Fibroblast of lung (primary cell): Measurements from ENCODE around the gene PNKP. TPM values are rescaled to one million over a fixed set of nuclear protein-coding genes. Genes with fewer than 3 reads are reported as not detected.

Experiments used
- DNase-seq, 2 donors: peaks; one replicate each; pipeline versions ENCODE4 v3.0.0 to v3.0.0-alpha.2; 2010; ENCODE audit warnings: low read depth in 2 of 2
- H2AFZ ChIP-seq: 2 replicates; pipeline ENCODE4 v1.5.1; 2012; ENCODE audit warnings: low read length, control low read depth, inconsistent platforms
- H3K27ac ChIP-seq: 2 replicates; pipeline ENCODE4 v1.5.1; 2011; ENCODE audit warnings: low read length, control low read depth; ENCODE audit not compliant: insufficient read depth
- H3K27me3 ChIP-seq: 2 replicates; pipeline ENCODE4 v1.5.1; 2011; ENCODE audit warnings: mild to moderate bottlenecking, low read length; ENCODE audit not compliant: control insufficient read depth, insufficient read depth
- H3K36me3 ChIP-seq: 2 replicates; pipeline ENCODE4 v1.5.1; 2011; ENCODE audit warnings: low read length; ENCODE audit not compliant: control insufficient read depth, insufficient read depth
- H3K4me1 ChIP-seq: 2 replicates; pipeline ENCODE4 v1.5.1; 2011; ENCODE audit warnings: low read length; ENCODE audit not compliant: control insufficient read depth, insufficient read depth; ENCODE audit errors: extremely low read depth
- H3K4me2 ChIP-seq: 2 replicates; pipeline ENCODE4 v1.5.1; 2011; ENCODE audit warnings: low read length, control low read depth; ENCODE audit not compliant: insufficient read depth; ENCODE audit errors: extremely low read depth
- H3K4me3 ChIP-seq, 4 experiments: fragments of 200-600 bp in 1 of 4; sonication (generic) in 1 of 4; replicated peaks in 1 of 4; 2 replicates each; pipeline ENCODE4 v1.5.1; 2011 to 2016; ENCODE audit warnings: low read length in 4 of 4, low read depth in 3 of 4, mild to moderate bottlenecking in 3 of 4, control low read depth in 2 of 4, inconsistent platforms in 1 of 4, mixed read lengths in 1 of 4; ENCODE audit not compliant: insufficient read depth in 1 of 4; ENCODE audit errors: control extremely low read depth in 1 of 4
- H3K79me2 ChIP-seq: 2 replicates; pipeline ENCODE4 v1.5.1; 2012; ENCODE audit warnings: mild to moderate bottlenecking, low read length, inconsistent platforms; ENCODE audit not compliant: control insufficient read depth, insufficient read depth
- H3K9ac ChIP-seq: 2 replicates; pipeline ENCODE4 v1.5.1; 2011; ENCODE audit warnings: mild to moderate bottlenecking, low read length, control low read depth; ENCODE audit not compliant: insufficient read depth
- H3K9me3 ChIP-seq: 2 replicates; pipeline ENCODE4 v1.5.1; 2012; ENCODE audit warnings: low read depth, low read length; ENCODE audit not compliant: control insufficient read depth, insufficient read depth
- H4K20me1 ChIP-seq: 2 replicates; pipeline ENCODE4 v1.5.1; 2011; ENCODE audit warnings: low read length; ENCODE audit not compliant: control insufficient read depth, insufficient read depth; ENCODE audit errors: extremely low read depth
- EZH2 ChIP-seq: IDR thresholded peaks from 2 replicates; pipeline ENCODE4 v1.5.1; 2012; ENCODE audit warnings: low read length, control low read depth, mild to moderate bottlenecking; ENCODE audit errors: missing control alignments
- polyA plus RNA-seq, 2 donors: library from polyadenylated mRNA; depleted of rRNA in 1 of 2; stranded (reverse) in 1 of 2; unstranded in 1 of 2; fragments of >200 nt; gene quantifications; 2 replicates each; pipeline ENCODE4 v1.2.1, GENCODE V29; 2011 to 2012; ENCODE audit warnings: missing spikeins in 1 of 2
- total RNA-seq: library from RNA; depleted of rRNA; stranded (reverse); fragments of >200 nt; gene quantifications from 2 replicates; pipeline ENCODE4 v1.2.1, GENCODE V29; 2014
- TF ChIP-seq, protein P1 (sequence below), 2 donors: IDR thresholded peaks in 1 of 2; conservative IDR thresholded peaks in 1 of 2; 1 replicate in 1 of 2; 2 replicates in 1 of 2; pipeline ENCODE4 v1.5.1; 2011 to 2012; ENCODE audit warnings: low read length in 2 of 2, control low read depth in 1 of 2, inconsistent platforms in 1 of 2, low read depth in 1 of 2, mild to moderate bottlenecking in 1 of 2

Gene PNKP
- total and polyA plus RNA-seq, 2 donors (not counting 1 experiment from before 2014, with no cell fraction given): 11.0 to 32.9 TPM

DNA sequence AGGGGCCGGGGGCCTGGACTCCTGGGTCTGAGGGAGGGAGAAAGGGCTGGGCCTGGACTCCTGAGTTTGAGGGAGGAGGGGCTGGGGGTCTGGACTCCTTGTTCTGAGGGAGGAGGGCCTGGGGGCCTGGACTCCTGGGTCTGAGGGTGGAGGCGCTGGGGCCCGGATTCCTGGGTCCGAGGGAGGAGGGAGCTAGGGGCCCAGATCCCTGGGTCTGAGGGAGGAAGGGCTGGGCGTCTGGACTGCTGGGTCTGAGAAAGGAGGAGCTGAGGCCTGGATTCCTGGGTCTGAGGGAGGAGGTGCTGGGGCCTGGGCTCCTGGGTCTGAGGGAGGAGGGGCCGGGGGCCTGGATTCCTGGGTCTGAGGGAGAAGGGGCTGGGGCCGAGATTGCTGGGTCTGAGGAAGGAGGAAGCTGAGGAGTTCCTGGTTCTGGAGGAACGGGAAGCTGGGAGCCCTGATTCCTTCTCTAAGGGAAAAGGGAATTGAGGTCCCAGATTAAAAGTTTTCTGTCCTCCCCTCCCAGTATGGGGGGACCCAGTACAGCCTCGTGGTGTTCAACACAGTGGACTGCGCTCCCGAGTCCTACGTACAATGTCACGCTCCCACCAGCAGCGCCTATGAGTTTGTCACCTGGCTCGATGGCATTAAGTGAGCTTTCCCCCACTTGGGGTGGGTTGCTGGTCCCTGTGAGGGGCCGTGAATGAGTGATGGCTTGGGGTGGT lies 48.6 kb downstream of the PNKP start:
- H3K27me3 ChIP-seq: no peaks in the 10 kb centered on the region
- no peak for DNase-seq

DNA sequence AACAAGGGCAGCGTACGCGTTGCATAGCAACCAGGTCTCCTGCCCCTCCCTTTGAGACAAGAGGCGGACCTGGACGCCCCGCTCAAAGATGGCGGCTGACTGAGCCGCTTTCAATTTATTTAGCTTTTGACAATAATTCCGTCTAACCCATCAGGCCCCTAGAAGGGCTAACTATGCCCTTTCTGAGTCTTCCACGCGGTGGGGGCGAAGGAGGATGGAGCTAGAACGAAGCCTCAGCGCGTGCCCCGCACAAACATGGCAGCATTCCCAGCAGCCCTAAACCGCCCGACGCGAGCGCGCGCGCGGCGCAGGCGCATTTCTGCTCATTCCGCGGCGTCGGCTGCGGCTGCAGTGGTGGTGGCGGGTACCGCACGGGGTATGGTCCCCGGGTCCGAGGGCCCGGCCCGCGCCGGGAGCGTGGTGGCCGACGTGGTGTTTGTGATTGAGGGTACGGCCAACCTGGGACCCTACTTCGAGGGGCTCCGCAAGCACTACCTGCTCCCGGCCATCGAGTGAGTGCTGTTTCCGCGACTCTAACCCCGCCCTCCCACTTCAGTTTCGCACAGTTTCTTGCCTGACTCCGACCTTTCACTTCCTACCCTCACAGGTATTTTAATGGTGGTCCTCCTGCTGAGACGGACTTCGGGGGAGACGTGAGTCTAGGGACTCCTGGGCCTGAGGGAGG lies 49.3 kb downstream of the PNKP start, which contains the start of gene MED25:
Gene MED25 (plus strand): TSS at position 326 of the 685 bp plus-strand sequence. CDS start 53 bp downstream, at position 379.
- H3K4me1 ChIP-seq: peaks cover 5% of the 10 kb centered on the region
- DNase-seq: peak; percentile 69 to 88
- no peaks in the 10 kb centered on the region for H3K9me3 ChIP-seq
- H3K4me2 ChIP-seq: peak within 1 kb of the TSS; percentile 84
- TF ChIP-seq, protein P1, sequence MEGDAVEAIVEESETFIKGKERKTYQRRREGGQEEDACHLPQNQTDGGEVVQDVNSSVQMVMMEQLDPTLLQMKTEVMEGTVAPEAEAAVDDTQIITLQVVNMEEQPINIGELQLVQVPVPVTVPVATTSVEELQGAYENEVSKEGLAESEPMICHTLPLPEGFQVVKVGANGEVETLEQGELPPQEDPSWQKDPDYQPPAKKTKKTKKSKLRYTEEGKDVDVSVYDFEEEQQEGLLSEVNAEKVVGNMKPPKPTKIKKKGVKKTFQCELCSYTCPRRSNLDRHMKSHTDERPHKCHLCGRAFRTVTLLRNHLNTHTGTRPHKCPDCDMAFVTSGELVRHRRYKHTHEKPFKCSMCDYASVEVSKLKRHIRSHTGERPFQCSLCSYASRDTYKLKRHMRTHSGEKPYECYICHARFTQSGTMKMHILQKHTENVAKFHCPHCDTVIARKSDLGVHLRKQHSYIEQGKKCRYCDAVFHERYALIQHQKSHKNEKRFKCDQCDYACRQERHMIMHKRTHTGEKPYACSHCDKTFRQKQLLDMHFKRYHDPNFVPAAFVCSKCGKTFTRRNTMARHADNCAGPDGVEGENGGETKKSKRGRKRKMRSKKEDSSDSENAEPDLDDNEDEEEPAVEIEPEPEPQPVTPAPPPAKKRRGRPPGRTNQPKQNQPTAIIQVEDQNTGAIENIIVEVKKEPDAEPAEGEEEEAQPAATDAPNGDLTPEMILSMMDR (conservative IDR thresholded peaks at IDR 0.05 in 1 of 2, IDR thresholded peaks at IDR 0.05 in 1 of 2; ENCODE audit: low read depth in 1 of 2, low read length in 2 of 2): no peak
- no peak for TF ChIP-seq EZH2
- peak within 1 kb of the TSS; percentile 98 for H3K27ac ChIP-seq
- H3K4me3 ChIP-seq: peak within 1 kb of the TSS; percentile 74 to 98 (median 89)
- peak within 1 kb of the TSS; percentile 87 for H3K9ac ChIP-seq
- H4K20me1 ChIP-seq: no peaks in the 10 kb centered on the region
- H3K79me2 ChIP-seq: peaks cover 18% of the 10 kb centered on the region
- no peaks in the 10 kb centered on the region for H3K36me3 ChIP-seq
- no peaks in the 10 kb centered on the region for H3K27me3 ChIP-seq
- peak within 1 kb of the TSS; percentile 90 for H2AFZ ChIP-seq

More for the DNA sequence above, 48.6 kb downstream of the PNKP start:
- peak overlapping the region; percentile 98 for H3K27ac ChIP-seq
- peaks cover 4% of the 10 kb centered on the region for H3K36me3 ChIP-seq
- H3K4me1 ChIP-seq: peaks cover 5% of the 10 kb centered on the region
- H3K9me3 ChIP-seq: no peaks in the 10 kb centered on the region
- H3K79me2 ChIP-seq: peaks cover 22% of the 10 kb centered on the region
- H2AFZ ChIP-seq: peak overlapping the region; percentile 90
- peak overlapping the region; percentile 76 for H3K4me2 ChIP-seq
- no peaks in the 10 kb centered on the region for H4K20me1 ChIP-seq
- TF ChIP-seq, protein P1 (conservative IDR thresholded peaks at IDR 0.05 in 1 of 2, IDR thresholded peaks at IDR 0.05 in 1 of 2; ENCODE audit: low read depth in 1 of 2, low read length in 2 of 2): no peak
- TF ChIP-seq EZH2: no peak
- H3K9ac ChIP-seq: peak overlapping the region; percentile 87
- H3K4me3 ChIP-seq: peak overlapping the region; percentile 74 to 98 (median 89)

DNA sequence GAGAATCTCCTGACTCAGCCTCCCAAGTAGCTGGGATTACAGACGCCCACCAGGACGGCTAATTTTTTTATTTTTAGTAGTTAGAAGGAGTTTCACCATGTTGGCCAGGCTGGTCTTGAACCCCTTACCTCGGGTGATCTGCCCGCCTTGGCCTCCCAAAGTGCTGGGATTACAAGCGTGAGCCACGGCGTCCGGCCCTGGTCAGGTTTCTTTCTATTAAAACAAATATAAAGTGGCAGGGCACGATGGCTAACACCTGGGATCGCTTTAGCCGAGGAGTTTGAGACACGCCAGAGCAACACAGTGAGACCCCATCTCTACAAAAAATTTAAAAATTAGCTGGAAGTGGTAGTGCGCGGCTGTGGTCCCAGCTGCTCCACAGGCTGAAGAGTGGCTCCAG lies 50.8 kb downstream of the PNKP start:
- Histone ChIP-seq H2AFZ (no peak overlapping the region), H3K79me2 (peaks cover 17% of the 10 kb centered on the region), H3K4me2 (peak overlapping the region; percentile 37), H3K4me1 (peaks cover 7% of the 10 kb centered on the region), H4K20me1 (no peaks in the 10 kb centered on the region), H3K27me3 (no peaks in the 10 kb centered on the region), H3K9ac (no peak overlapping the region), H3K4me3 (peak overlapping the region in 1 of 4 experiments; percentile 98), H3K36me3 (no peaks in the 10 kb centered on the region), H3K27ac (peak overlapping the region; percentile 98), H3K9me3 (no peaks in the 10 kb centered on the region)
- DNase-seq: no peak
- no peak for TF ChIP-seq EZH2
- TF ChIP-seq, protein P1 (conservative IDR thresholded peaks at IDR 0.05 in 1 of 2, IDR thresholded peaks at IDR 0.05 in 1 of 2; ENCODE audit: low read depth in 1 of 2, low read length in 2 of 2): no peak
